Caco-2 (cell line): ENCODE data around the gene YPEL4. TPM values are rescaled to one million over a fixed set of nuclear protein-coding genes. Genes with fewer than 3 reads are reported as not detected.
A peak's percentile ranks its signal among the peaks of the same experiment; 100 is the strongest.

Source experiments
- BruUV-seq: library from RNA; stranded (reverse); fragments of 400-500 nt; replicated peaks from 2 replicates; lab custom pipeline; 2021; lab: Mats Ljungman, UMichigan
- CTCF ChIA-PET: fragments of 300-600 bp; sonication (Branson Sonifier 250); formaldehyde crosslinking; loops from one replicate; lab custom pipeline; 2022; ENCODE audit warnings: antibody characterized with exemption; lab: Charles Lee
- POLR2A ChIA-PET: fragments of 300-600 bp; sonication (Branson Sonifier 250); formaldehyde crosslinking; loops from one replicate; lab custom pipeline; 2022; ENCODE audit warnings: antibody characterized with exemption; lab: Charles Lee
- DNase-seq, 2 experiments: peaks; one replicate each; pipeline versions ENCODE4 v3.0.0 to v3.0.0-alpha.2; 2020 to 2022
- H3K27me3 ChIP-seq: replicated peaks from 2 replicates; pipeline ENCODE4 v1.6.0; 2011; ENCODE audit warnings: low read length; ENCODE audit not compliant: control insufficient read depth, insufficient read depth
- H3K36me3 ChIP-seq: 2 replicates; pipeline ENCODE4 v1.5.1; 2011; ENCODE audit warnings: low read length; ENCODE audit not compliant: control insufficient read depth, insufficient read depth
- H3K4me1 ChIP-seq: fragments of 250-450 bp; sonication (Bioruptor Pico); 2 replicates; pipeline ENCODE4 v1.5.1; 2020; ENCODE audit warnings: mild to moderate bottlenecking
- H3K4me3 ChIP-seq: 2 replicates; pipeline ENCODE4 v1.5.1; 2011; ENCODE audit warnings: low read depth, mild to moderate bottlenecking, control low read depth, low read length
- H3K9me3 ChIP-seq: fragments of 250-450 bp; sonication (Bioruptor Pico); 2 replicates; pipeline ENCODE4 v1.5.1; 2020; ENCODE audit warnings: mild to moderate bottlenecking, moderate library complexity
- H3K27ac Mint-ChIP-seq: one replicate; pipeline ENCODE4 v1.8.0; 2022; ENCODE audit warnings: mixed read lengths; ENCODE audit not compliant: unreplicated experiment
- H3K27me3 Mint-ChIP-seq: one replicate; pipeline ENCODE4 v1.8.0; 2022; ENCODE audit warnings: mixed read lengths; ENCODE audit not compliant: insufficient read depth, unreplicated experiment
- H3K36me3 Mint-ChIP-seq: one replicate; pipeline ENCODE4 v1.8.0; 2022; ENCODE audit warnings: mild to moderate bottlenecking, mixed read lengths; ENCODE audit not compliant: insufficient read depth, unreplicated experiment
- H3K4me1 Mint-ChIP-seq: one replicate; pipeline ENCODE4 v1.8.0; 2022; ENCODE audit warnings: low read depth, mixed read lengths; ENCODE audit not compliant: unreplicated experiment
- H3K4me3 Mint-ChIP-seq: one replicate; pipeline ENCODE4 v1.8.0; 2022; ENCODE audit warnings: mild to moderate bottlenecking, moderate library complexity, mixed read lengths; ENCODE audit not compliant: unreplicated experiment
- H3K9me3 Mint-ChIP-seq: one replicate; pipeline ENCODE4 v1.8.0; 2022; ENCODE audit warnings: mixed read lengths; ENCODE audit not compliant: unreplicated experiment
- intact Hi-C: fragments of 100-400 bp; cut with micrococcal nuclease; formaldehyde crosslinking; loops from one replicate; pipeline ENCODE4 v1.10.0; 2022; ENCODE audit not compliant: unreplicated experiment
- total RNA-seq: library from RNA; stranded (reverse); gene quantifications from 2 replicates; pipeline ENCODE4 v1.2.3, GENCODE V29; 2022
- TF ChIP-seq, protein P1 (sequence below), 2 experiments: fragments of 200-600 bp in 1 of 2; IDR thresholded peaks; 1 replicate in 1 of 2; 2 replicates in 1 of 2; pipeline versions ENCODE4 v1.5.1 to v1.8.0; 2011 to 2022; ENCODE audit warnings: antibody characterized with exemption in 1 of 2, control low read depth in 1 of 2, inconsistent platforms in 1 of 2, low read depth in 1 of 2, low read length in 1 of 2, mild to moderate bottlenecking in 1 of 2, moderate library complexity in 1 of 2; ENCODE audit not compliant: insufficient read depth in 1 of 2, severe bottlenecking in 1 of 2, unreplicated experiment in 1 of 2

YPEL4 gene
- total RNA-seq, 1 experiment from 2014 or later: not detected

- TF ChIP-seq, protein P1, sequence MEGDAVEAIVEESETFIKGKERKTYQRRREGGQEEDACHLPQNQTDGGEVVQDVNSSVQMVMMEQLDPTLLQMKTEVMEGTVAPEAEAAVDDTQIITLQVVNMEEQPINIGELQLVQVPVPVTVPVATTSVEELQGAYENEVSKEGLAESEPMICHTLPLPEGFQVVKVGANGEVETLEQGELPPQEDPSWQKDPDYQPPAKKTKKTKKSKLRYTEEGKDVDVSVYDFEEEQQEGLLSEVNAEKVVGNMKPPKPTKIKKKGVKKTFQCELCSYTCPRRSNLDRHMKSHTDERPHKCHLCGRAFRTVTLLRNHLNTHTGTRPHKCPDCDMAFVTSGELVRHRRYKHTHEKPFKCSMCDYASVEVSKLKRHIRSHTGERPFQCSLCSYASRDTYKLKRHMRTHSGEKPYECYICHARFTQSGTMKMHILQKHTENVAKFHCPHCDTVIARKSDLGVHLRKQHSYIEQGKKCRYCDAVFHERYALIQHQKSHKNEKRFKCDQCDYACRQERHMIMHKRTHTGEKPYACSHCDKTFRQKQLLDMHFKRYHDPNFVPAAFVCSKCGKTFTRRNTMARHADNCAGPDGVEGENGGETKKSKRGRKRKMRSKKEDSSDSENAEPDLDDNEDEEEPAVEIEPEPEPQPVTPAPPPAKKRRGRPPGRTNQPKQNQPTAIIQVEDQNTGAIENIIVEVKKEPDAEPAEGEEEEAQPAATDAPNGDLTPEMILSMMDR (IDR thresholded peaks at IDR 0.05; ENCODE audit: insufficient read depth in 1 of 2, low read depth in 1 of 2, low read length in 1 of 2, severe bottlenecking in 1 of 2, unreplicated experiment in 1 of 2): peak; percentile 4 to 46
- peak; percentile 100 for DNase-seq
- H3K4me3 ChIP-seq: peak within 1 kb of the TSS; percentile 74
- ChIA-PET CTCF (interaction anchor here (1.0 kb wide), 1 partner anchor 23 kb away, joined by 3 read pairs; no protein-coding TSS in a partner anchor), POLR2A (no interaction called here)
- H3K9me3 ChIP-seq: no peaks in the 10 kb centered on the region
- H3K27me3 Mint-ChIP-seq: no peaks in the 10 kb centered on the region
- intact Hi-C loops: loop anchor here (1.0 to 2.0 kb wide), 5 partner anchors 11 to 911 kb away; partner anchors contain the start of genes CLP1, MED19, SELENOH and TMX2
- no peaks in the 10 kb centered on the region for H3K36me3 ChIP-seq
- H3K36me3 Mint-ChIP-seq: peaks cover 30% of the 10 kb centered on the region
- no peaks in the 10 kb centered on the region for H3K27me3 ChIP-seq
- peak within 1 kb of the TSS; percentile 99 for H3K4me3 Mint-ChIP-seq
- H3K4me1 Mint-ChIP-seq: peaks cover 12% of the 10 kb centered on the region
- no peaks in the 10 kb centered on the region for H3K9me3 Mint-ChIP-seq
- no TSS peak for BruUV-seq
- peak within 1 kb of the TSS; percentile 100 for H3K27ac Mint-ChIP-seq
- H3K4me1 ChIP-seq: peaks cover 14% of the 10 kb centered on the region; the same call in 1 of the 2 replicates
Observed at GRCh38 chr11:57667736-57668433, 18.2 kb upstream of the YPEL4 start, which contains the start of gene ZDHHC5. Gene ZDHHC5, plus strand, starts transcription at chr11:57668114. Its CDS starts 4,977 bp downstream, at chr11:57673091.

GRCh38 chr11:57667117-57667735 is 17.5 kb upstream of the YPEL4 start:
- TF ChIP-seq, protein P1 (IDR thresholded peaks at IDR 0.05; ENCODE audit: insufficient read depth in 1 of 2, low read depth in 1 of 2, low read length in 1 of 2, severe bottlenecking in 1 of 2, unreplicated experiment in 1 of 2): no peak
- Mint-ChIP-seq H3K36me3 (peaks cover 30% of the 10 kb centered on the region), H3K4me3 (peak overlapping the region; percentile 99), H3K4me1 (peaks cover 6% of the 10 kb centered on the region), H3K27me3 (no peaks in the 10 kb centered on the region), H3K27ac (peak overlapping the region; percentile 100), H3K9me3 (no peaks in the 10 kb centered on the region)
- CTCF ChIA-PET: interaction anchor here (1.2 kb wide), 1 partner anchor 136 kb away, joined by 3 read pairs; no protein-coding TSS in a partner anchor
- no peaks in the 10 kb centered on the region for H3K36me3 ChIP-seq
- no TSS peak for BruUV-seq
- intact Hi-C loops: loop anchor here (1.0 kb wide), 4 partner anchors 10 to 912 kb away; partner anchors contain the start of genes CLP1, MED19, SELENOH and TMX2
- POLR2A ChIA-PET: no interaction called here
- no peaks in the 10 kb centered on the region for H3K27me3 ChIP-seq
- H3K9me3 ChIP-seq: no peaks in the 10 kb centered on the region
- H3K4me3 ChIP-seq: peak overlapping the region; percentile 74
- peak; percentile 96 to 99 for DNase-seq
- H3K4me1 ChIP-seq: peaks cover 14% of the 10 kb centered on the region; the same call in 1 of the 2 replicates

DNA sequence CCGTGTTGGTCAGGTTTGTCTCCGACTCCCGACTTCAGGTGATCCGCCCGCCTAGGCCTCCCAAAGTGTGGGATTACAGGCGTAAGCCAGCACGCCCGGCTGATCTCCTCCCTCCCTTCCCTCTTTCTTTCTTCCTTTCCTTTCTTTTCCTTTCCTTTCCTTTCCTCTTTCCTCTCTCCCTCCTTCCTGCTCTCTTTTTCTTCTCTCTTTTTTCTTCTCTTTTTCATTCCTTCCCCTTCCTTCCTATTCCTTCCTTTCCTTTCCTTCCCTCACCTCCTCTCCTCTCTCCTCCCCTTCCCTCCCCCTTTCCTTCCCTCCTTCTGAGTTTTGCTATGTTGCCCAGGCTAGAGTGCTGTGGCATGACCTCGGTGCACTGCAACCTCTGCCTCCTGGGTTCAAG is 14.3 kb upstream of the YPEL4 start:
- peaks cover 2% of the 10 kb centered on the region; the same call in 1 of the 2 replicates for H3K36me3 ChIP-seq
- Mint-ChIP-seq H3K27me3 (no peaks in the 10 kb centered on the region), H3K27ac (no peak overlapping the region), H3K4me1 (no peaks in the 10 kb centered on the region), H3K4me3 (no peak overlapping the region), H3K9me3 (no peaks in the 10 kb centered on the region), H3K36me3 (peaks cover 33% of the 10 kb centered on the region)
- no peaks in the 10 kb centered on the region for H3K27me3 ChIP-seq
- H3K4me3 ChIP-seq: no peak overlapping the region
- intact Hi-C loops: loop anchor here (2.0 to 5.0 kb wide), 2 partner anchors 137 to 623 kb away; no protein-coding TSS in a partner anchor
- CTCF ChIA-PET: no interaction called here
- DNase-seq: no peak
- no peaks in the 10 kb centered on the region for H3K9me3 ChIP-seq
- POLR2A ChIA-PET: no interaction called here
- TF ChIP-seq, protein P1 (IDR thresholded peaks at IDR 0.05; ENCODE audit: insufficient read depth in 1 of 2, low read depth in 1 of 2, low read length in 1 of 2, severe bottlenecking in 1 of 2, unreplicated experiment in 1 of 2): no peak
- H3K4me1 ChIP-seq: peaks cover 6% of the 10 kb centered on the region; the same call in 1 of the 2 replicates
- BruUV-seq: no TSS peak
